Measurements from ENCODE around the gene GPR143. TPM values are rescaled to one million over a fixed set of nuclear protein-coding genes. Genes with fewer than 3 reads are reported as not detected.

GPR143 gene
- total and polyA plus RNA-seq, 2 of the 4 experiments (the other 2 are of a cell fraction), result 0.07 TPM; not detected in 1

- Histone ChIP-seq H3K14ac (replicated peaks; ENCODE audit: low read depth, low read length) (no peak overlapping the region), H3K79me1 (ENCODE audit: low read depth in 1 of 2, low read length in 2 of 2) (no peaks in the 10 kb centered on the region), H3K4me1 (ENCODE audit: control insufficient read depth, insufficient read depth, low read length) (no peaks in the 10 kb centered on the region), H3K18ac (ENCODE audit: low read depth, low read length) (no peak overlapping the region), H3K4me2 (ENCODE audit: low read depth, low read length) (no peak overlapping the region), H4K8ac (ENCODE audit: low read depth in 2 of 2, low read length in 2 of 2) (no peak overlapping the region), H3K56ac (ENCODE audit: extremely low read depth, insufficient read depth, low read length) (no peak overlapping the region), H4K5ac (ENCODE audit: low read depth, low read length) (no peak overlapping the region), H3K4ac (ENCODE audit: low read depth, low read length) (no peak overlapping the region), H4K91ac (ENCODE audit: insufficient read depth, low read depth, low read length) (no peak overlapping the region), H2BK20ac (ENCODE audit: low read depth, low read length) (no peak overlapping the region), H2BK5ac (ENCODE audit: low read depth, low read length, poor library complexity, severe bottlenecking) (no peak overlapping the region), H3K4me3 (ENCODE audit: insufficient read depth, low read depth, low read length) (no peak overlapping the region), H2BK120ac (ENCODE audit: low read depth, low read length) (no peak overlapping the region), H3K27me3 (ENCODE audit: control insufficient read depth, insufficient read depth, low read length) (no peaks in the 10 kb centered on the region), H2AK9ac (replicated peaks; ENCODE audit: low read depth, low read length, poor library complexity) (no peak overlapping the region), H2AFZ (replicated peaks; ENCODE audit: low read length, poor library complexity) (no peak overlapping the region), H3K36me3 (ENCODE audit: control insufficient read depth, insufficient read depth, low read length) (peaks cover 34% of the 10 kb centered on the region), H3K23ac (ENCODE audit: low read depth, low read length) (no peak overlapping the region), H2BK15ac (ENCODE audit: low read depth, low read length) (no peak overlapping the region), H3K9ac (ENCODE audit: low read depth, low read length) (no peak overlapping the region), H4K20me1 (ENCODE audit: insufficient read depth, low read length) (no peaks in the 10 kb centered on the region), H3K9me3 (ENCODE audit: control insufficient read depth, insufficient read depth, low read length) (peaks cover 2% of the 10 kb centered on the region; the same call in 1 of the 2 replicates), H2AK5ac (ENCODE audit: low read depth, low read length) (no peak overlapping the region), H3K27ac (ENCODE audit: insufficient read depth, low read length) (no peak overlapping the region), H3K9me1 (ENCODE audit: insufficient read depth, low read length) (no peaks in the 10 kb centered on the region)
- TF ChIP-seq MAZ (IDR thresholded peaks at IDR 0.05; ENCODE audit: borderline replicate concordance, low read depth, low read length) (no peak), FOS (IDR thresholded peaks at IDR 0.05; ENCODE audit: low read depth, low read length) (no peak), POLR2A (IDR thresholded peaks at IDR 0.05; ENCODE audit: low read depth, low read length) (no peak), RCOR1 (IDR thresholded peaks at IDR 0.05; ENCODE audit: insufficient replicate concordance, low read length) (no peak), NFE2L2 (IDR thresholded peaks at IDR 0.05; ENCODE audit: low read depth, low read length) (no peak), RAD21 (IDR thresholded peaks at IDR 0.05; ENCODE audit: low read length) (no peak), BHLHE40 (IDR thresholded peaks at IDR 0.05; ENCODE audit: low read depth, low read length) (no peak), SMC3 (IDR thresholded peaks at IDR 0.05; ENCODE audit: low read depth, low read length) (no peak), MAFK (IDR thresholded peaks at IDR 0.05; ENCODE audit: low read depth, low read length) (no peak), CEBPB (IDR thresholded peaks at IDR 0.05; ENCODE audit: low read depth, low read length) (no peak), MXI1 (IDR thresholded peaks at IDR 0.05; ENCODE audit: borderline replicate concordance, low read depth, low read length) (no peak), CHD1 (IDR thresholded peaks at IDR 0.05; ENCODE audit: low read depth, low read length) (no peak), ELK1 (IDR thresholded peaks at IDR 0.05; ENCODE audit: borderline replicate concordance, low read depth, low read length) (no peak)
- TF ChIP-seq, protein P1, sequence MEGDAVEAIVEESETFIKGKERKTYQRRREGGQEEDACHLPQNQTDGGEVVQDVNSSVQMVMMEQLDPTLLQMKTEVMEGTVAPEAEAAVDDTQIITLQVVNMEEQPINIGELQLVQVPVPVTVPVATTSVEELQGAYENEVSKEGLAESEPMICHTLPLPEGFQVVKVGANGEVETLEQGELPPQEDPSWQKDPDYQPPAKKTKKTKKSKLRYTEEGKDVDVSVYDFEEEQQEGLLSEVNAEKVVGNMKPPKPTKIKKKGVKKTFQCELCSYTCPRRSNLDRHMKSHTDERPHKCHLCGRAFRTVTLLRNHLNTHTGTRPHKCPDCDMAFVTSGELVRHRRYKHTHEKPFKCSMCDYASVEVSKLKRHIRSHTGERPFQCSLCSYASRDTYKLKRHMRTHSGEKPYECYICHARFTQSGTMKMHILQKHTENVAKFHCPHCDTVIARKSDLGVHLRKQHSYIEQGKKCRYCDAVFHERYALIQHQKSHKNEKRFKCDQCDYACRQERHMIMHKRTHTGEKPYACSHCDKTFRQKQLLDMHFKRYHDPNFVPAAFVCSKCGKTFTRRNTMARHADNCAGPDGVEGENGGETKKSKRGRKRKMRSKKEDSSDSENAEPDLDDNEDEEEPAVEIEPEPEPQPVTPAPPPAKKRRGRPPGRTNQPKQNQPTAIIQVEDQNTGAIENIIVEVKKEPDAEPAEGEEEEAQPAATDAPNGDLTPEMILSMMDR (conservative IDR thresholded peaks at IDR 0.05; ENCODE audit: low read depth, low read length), result no peak
- in situ Hi-C loops (cut with MboI; ENCODE audit: low sequenced_read_pairs), result no loop called here
- dilution Hi-C loops (cut with HindIII; ENCODE audit: low sequenced_read_pairs, unreplicated experiment), result no loop called here
- intact Hi-C loops (cut with micrococcal nuclease), result loop anchor here (10.0 kb wide), 1 partner anchor 956 kb away; no protein-coding TSS in a partner anchor
- WGBS, 2 experiments (ENCODE audit: extremely low coverage in 2 of 2, insufficient read length in 1 of 2), result 67% methylated on average over 3 of the region's 15 CpGs; no CpG with 5 or more reads in 1 of the 2 experiments
- no TSS peak for BruUV-seq (replicated peaks)
- ChIA-PET CTCF (no interaction called here), POLR2A (ENCODE audit: unreplicated experiment) (no interaction called here)
- DNase-seq (no peak), ATAC-seq (ENCODE audit: low read depth) (no peak)
These were observed 65.1 kb downstream of the GPR143 start for GRCh38 chrX:9700555-9700954.
